Measurements from ENCODE around the gene CREB5. TPM values are rescaled to one million over a fixed set of nuclear protein-coding genes. Genes with fewer than 3 reads are reported as not detected.

The CREB5 gene
- total RNA-seq, 1 donor from 2014 or later: 0.80 TPM

DNA sequence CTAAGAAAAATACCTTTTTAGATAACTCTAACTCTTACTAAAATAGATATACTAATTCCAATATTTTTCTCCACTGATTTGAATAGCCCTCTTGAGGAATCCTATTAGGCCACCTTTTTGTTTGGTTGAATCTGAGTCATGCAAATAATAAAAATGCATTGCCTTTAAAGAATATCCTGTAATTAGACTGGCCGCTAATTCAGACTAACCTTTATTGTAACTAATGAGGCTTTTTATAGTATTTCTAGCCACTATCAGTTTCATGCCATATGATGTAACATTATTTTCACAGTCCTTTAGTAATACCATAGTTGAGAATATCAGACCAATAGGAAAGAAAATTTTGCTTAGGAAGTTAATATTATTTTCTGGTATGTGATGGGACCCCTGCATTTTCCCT is 90.1 kb downstream of the CREB5 start:
- Mint-ChIP-seq H3K27me3 (no peaks in the 10 kb centered on the region), H3K4me3 (no peak overlapping the region), H3K4me1 (peaks cover 7% of the 10 kb centered on the region), H3K27ac (no peak overlapping the region), H3K36me3 (ENCODE audit: low read depth) (no peaks in the 10 kb centered on the region), H3K9me3 (no peaks in the 10 kb centered on the region)
- ChIA-PET CTCF (no interaction called here), POLR2A (no interaction called here)
- intact Hi-C loops (cut with micrococcal nuclease): no loop called here
- TF ChIP-seq, protein P1, sequence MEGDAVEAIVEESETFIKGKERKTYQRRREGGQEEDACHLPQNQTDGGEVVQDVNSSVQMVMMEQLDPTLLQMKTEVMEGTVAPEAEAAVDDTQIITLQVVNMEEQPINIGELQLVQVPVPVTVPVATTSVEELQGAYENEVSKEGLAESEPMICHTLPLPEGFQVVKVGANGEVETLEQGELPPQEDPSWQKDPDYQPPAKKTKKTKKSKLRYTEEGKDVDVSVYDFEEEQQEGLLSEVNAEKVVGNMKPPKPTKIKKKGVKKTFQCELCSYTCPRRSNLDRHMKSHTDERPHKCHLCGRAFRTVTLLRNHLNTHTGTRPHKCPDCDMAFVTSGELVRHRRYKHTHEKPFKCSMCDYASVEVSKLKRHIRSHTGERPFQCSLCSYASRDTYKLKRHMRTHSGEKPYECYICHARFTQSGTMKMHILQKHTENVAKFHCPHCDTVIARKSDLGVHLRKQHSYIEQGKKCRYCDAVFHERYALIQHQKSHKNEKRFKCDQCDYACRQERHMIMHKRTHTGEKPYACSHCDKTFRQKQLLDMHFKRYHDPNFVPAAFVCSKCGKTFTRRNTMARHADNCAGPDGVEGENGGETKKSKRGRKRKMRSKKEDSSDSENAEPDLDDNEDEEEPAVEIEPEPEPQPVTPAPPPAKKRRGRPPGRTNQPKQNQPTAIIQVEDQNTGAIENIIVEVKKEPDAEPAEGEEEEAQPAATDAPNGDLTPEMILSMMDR (IDR thresholded peaks at IDR 0.05): no peak
- DNase-seq (no peak), ATAC-seq (ENCODE audit: low read depth) (no peak)

DNA sequence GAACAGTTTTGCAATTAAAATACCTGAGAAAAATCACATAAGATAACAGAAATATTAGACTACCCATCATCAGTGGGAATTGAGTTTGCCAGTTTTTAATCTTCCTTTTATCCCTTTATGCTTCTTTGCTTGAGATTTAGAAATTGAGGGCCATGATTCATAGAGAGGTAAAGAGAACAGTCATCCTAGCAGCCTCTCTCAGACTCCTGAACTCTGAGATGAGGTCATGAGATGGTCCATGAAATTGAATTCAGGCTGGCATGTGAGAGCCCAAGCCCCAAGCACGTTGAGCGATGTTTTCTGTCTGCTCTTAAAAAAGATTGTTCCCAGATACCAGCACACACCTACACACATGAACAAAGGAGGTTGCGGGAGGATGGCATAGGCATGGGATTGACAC is 91.1 kb downstream of the CREB5 start:
- Mint-ChIP-seq H3K27me3 (no peaks in the 10 kb centered on the region), H3K4me1 (peaks cover 7% of the 10 kb centered on the region), H3K36me3 (ENCODE audit: low read depth) (no peaks in the 10 kb centered on the region), H3K4me3 (no peak overlapping the region), H3K9me3 (no peaks in the 10 kb centered on the region), H3K27ac (no peak overlapping the region)
- no peak for ATAC-seq (ENCODE audit: low read depth)
- CTCF ChIA-PET: no interaction called here
- intact Hi-C loops (cut with micrococcal nuclease): no loop called here
- TF ChIP-seq, protein P1 (IDR thresholded peaks at IDR 0.05): no peak
- DNase-seq: no peak
- POLR2A ChIA-PET: no interaction called here

DNA sequence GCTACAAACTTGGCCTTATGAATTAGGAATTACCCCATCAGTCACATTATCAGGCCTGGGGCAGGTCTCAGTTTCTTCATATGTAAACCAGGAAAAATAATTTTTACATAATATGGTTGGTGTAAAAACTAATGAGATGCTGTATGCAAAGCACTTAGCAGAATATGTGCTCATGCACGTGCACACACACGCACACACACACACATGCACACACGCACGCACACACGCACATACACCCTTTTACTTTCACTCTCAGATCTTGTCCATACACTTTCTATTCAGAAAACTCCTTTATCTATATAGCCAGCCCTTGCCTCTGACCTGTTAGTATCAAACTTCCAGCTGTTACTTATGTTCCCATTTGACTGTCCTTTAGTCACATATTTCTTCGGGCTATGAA is 92.7 kb downstream of the CREB5 start:
- TF ChIP-seq, protein P1 (IDR thresholded peaks at IDR 0.05): no peak
- H3K4me3 Mint-ChIP-seq: no peak overlapping the region
- DNase-seq (no peak), ATAC-seq (ENCODE audit: low read depth) (no peak)
- H3K27me3 Mint-ChIP-seq: no peaks in the 10 kb centered on the region
- H3K9me3 Mint-ChIP-seq: no peaks in the 10 kb centered on the region
- no peaks in the 10 kb centered on the region for H3K36me3 Mint-ChIP-seq (ENCODE audit: low read depth)
- POLR2A ChIA-PET: no interaction called here
- CTCF ChIA-PET: no interaction called here
- H3K4me1 Mint-ChIP-seq: peaks cover 16% of the 10 kb centered on the region
- H3K27ac Mint-ChIP-seq: no peak overlapping the region
- intact Hi-C loops (cut with micrococcal nuclease): no loop called here

DNA sequence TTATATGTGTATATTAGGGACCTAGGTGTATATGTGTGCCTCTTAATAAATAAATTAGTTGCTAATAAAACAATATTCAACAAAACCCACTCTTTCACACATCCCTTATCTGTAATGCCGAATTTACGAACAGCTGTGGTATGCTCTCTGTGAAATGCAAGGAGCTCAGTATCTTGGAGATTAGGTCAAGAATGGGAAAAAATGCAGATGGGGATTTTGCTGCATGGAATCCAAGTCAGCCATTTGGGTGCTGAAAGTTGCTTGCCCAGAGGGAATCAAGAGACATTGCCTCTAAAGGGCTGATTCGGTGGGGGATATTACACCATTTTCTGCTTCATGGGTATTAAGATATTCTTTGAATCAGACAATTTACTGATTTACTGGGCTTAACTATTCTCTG is 93.5 kb downstream of the CREB5 start:
- intact Hi-C loops (cut with micrococcal nuclease): no loop called here
- ATAC-seq (ENCODE audit: low read depth): no peak
- ChIA-PET CTCF (no interaction called here), POLR2A (no interaction called here)
- no peaks in the 10 kb centered on the region for H3K9me3 Mint-ChIP-seq
- no peaks in the 10 kb centered on the region for H3K27me3 Mint-ChIP-seq
- peaks cover 19% of the 10 kb centered on the region for H3K4me1 Mint-ChIP-seq
- TF ChIP-seq, protein P1 (IDR thresholded peaks at IDR 0.05): no peak
- no peak for DNase-seq
- no peak overlapping the region for H3K4me3 Mint-ChIP-seq
- no peak overlapping the region for H3K27ac Mint-ChIP-seq
- no peaks in the 10 kb centered on the region for H3K36me3 Mint-ChIP-seq (ENCODE audit: low read depth)

DNA sequence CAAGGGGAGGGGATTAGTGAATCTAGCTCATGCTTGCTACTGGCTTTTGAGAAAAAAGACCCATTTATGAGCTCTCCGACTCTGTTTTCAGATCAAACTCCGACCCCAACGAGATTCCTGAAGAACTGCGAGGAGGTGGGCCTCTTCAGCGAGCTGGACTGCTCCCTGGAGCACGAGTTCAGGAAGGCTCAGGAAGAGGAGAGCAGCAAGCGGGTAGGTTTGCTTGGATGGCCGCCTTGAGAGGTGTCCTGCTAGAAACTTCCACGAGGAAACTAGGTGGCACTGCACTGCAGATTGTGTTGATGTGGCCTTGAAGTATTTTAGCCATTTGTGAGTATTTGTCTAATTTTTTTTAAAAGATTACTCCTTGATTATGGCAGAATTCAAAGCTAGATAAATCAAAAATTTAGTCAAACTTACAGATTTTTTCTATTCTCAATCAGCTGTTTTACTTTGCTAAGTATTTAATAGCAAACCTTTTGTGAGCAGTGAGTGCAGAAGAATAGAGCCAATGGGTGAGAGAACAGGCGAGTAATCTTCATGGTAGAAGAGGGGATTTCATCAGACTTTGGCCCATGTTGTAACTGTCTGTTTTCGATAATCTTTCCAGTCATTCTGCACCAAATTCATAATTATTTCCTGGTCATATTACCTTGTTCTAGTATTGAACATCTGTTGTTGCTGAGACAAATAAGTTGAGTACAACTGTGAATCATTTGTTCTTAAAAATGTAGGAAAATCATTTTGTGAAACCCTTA is 95.4 kb downstream of the CREB5 start:
- POLR2A ChIA-PET: no interaction called here
- ATAC-seq (ENCODE audit: low read depth) (no peak), DNase-seq (no peak)
- H3K9me3 Mint-ChIP-seq: no peaks in the 10 kb centered on the region
- H3K27me3 Mint-ChIP-seq: no peaks in the 10 kb centered on the region
- no peak overlapping the region for H3K4me3 Mint-ChIP-seq
- TF ChIP-seq, protein P1 (IDR thresholded peaks at IDR 0.05): no peak
- H3K4me1 Mint-ChIP-seq: peaks cover 19% of the 10 kb centered on the region
- intact Hi-C loops (cut with micrococcal nuclease): no loop called here
- CTCF ChIA-PET: no interaction called here
- no peak overlapping the region for H3K27ac Mint-ChIP-seq
- no peaks in the 10 kb centered on the region for H3K36me3 Mint-ChIP-seq (ENCODE audit: low read depth)
